GM10266 (cell line): ENCODE measurements around the gene SLC8A2.

Experiments used
- DNase-seq: peaks from one replicate; pipeline ENCODE4 v3.0.0; 2012; ENCODE audit errors: extremely low spot score
- TF ChIP-seq, protein P1 (sequence below): IDR thresholded peaks from 2 replicates; pipeline ENCODE4 v1.5.1; 2012; ENCODE audit warnings: mild to moderate bottlenecking, low read depth; ENCODE audit not compliant: control insufficient read depth, insufficient read depth; ENCODE audit errors: missing control alignments

The SLC8A2 gene, protein sequence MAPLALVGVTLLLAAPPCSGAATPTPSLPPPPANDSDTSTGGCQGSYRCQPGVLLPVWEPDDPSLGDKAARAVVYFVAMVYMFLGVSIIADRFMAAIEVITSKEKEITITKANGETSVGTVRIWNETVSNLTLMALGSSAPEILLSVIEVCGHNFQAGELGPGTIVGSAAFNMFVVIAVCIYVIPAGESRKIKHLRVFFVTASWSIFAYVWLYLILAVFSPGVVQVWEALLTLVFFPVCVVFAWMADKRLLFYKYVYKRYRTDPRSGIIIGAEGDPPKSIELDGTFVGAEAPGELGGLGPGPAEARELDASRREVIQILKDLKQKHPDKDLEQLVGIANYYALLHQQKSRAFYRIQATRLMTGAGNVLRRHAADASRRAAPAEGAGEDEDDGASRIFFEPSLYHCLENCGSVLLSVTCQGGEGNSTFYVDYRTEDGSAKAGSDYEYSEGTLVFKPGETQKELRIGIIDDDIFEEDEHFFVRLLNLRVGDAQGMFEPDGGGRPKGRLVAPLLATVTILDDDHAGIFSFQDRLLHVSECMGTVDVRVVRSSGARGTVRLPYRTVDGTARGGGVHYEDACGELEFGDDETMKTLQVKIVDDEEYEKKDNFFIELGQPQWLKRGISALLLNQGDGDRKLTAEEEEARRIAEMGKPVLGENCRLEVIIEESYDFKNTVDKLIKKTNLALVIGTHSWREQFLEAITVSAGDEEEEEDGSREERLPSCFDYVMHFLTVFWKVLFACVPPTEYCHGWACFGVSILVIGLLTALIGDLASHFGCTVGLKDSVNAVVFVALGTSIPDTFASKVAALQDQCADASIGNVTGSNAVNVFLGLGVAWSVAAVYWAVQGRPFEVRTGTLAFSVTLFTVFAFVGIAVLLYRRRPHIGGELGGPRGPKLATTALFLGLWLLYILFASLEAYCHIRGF

DNA sequence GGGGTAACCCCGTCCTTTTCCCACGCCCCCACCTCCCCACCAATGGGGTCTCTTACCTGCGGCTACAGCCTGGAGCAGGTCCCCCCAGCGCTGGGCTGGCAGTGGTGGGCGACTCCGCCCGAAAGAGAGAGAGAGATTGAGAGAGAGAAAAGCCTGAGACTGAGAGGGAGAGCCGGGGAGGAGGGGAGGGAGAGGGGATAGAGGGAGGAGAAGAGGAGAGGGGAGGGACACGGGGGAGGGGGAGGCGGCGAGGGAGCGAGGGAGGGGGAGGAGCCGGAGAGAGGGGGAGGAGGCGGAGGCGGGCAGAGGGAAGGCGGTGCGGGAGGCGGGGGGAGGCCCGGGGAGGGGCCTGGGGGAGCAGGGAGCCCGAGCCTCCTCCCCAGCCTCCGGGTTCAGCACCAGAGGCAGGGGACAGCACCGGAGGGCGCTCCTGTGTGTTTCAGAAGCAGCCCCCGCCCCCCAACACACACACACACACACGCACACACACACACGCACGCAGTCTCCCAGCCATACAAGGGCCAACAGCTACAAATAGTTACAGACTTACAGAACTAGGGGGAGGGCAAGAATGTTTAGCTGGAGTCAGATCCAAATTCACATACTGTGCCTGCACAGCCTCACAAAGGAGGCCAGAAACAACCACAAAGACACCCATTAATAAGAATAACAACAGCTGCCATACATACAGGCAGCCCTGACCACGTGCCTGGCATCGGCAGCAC, at the start of gene SLC8A2:
Gene SLC8A2 (minus strand): TSS at position 161 of the 725 bp plus-strand sequence. CDS start 5,490 bp downstream, outside the sequence.
- peak; percentile 80 for DNase-seq
- TF ChIP-seq, protein P1, sequence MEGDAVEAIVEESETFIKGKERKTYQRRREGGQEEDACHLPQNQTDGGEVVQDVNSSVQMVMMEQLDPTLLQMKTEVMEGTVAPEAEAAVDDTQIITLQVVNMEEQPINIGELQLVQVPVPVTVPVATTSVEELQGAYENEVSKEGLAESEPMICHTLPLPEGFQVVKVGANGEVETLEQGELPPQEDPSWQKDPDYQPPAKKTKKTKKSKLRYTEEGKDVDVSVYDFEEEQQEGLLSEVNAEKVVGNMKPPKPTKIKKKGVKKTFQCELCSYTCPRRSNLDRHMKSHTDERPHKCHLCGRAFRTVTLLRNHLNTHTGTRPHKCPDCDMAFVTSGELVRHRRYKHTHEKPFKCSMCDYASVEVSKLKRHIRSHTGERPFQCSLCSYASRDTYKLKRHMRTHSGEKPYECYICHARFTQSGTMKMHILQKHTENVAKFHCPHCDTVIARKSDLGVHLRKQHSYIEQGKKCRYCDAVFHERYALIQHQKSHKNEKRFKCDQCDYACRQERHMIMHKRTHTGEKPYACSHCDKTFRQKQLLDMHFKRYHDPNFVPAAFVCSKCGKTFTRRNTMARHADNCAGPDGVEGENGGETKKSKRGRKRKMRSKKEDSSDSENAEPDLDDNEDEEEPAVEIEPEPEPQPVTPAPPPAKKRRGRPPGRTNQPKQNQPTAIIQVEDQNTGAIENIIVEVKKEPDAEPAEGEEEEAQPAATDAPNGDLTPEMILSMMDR: no peak

DNA sequence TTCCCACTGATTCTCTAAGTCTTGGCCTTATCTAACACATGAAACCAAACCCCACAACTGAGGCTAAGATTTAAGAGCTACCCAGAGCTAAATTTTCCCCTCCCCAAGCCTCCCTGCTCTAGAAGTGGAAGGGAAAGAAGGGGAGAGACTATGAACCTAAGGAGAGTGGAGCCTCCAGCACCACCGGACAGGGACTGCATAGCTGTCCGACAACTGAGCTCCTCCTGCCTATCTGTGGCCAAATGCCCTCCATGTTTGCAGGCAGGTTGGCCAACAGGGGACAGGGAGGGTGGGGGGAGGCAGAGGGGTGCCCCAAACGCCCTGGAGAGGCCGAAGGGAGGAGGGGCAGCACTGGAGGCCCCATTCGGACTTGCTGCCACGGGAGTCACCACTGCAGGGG, 49.1 kb upstream of the SLC8A2 start:
- TF ChIP-seq, protein P1: no peak
- no peak for DNase-seq

DNA sequence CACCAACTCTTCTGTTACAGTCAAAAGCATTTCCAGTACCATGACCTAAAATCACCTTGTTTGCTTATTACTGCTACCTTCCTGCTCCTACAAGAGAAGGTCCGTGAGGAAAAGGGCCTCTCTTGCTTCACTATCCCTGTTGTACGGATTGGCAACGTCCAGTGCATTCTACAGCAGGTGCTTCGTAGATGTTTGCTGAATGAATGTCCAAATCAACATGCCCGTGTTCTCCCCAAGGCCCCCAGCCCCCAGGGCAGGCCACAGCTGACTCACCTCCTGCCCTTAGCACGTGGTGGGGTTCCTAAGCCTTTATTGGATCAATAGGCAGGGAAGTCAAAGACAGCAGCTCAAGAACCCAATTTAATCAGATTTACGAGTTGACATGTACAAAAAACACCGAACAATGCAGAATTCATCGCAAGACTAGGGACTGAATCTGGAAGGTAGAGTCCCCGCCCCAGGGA, 48.7 kb upstream of the SLC8A2 start:
- no peak for DNase-seq
- TF ChIP-seq, protein P1: no peak

DNA sequence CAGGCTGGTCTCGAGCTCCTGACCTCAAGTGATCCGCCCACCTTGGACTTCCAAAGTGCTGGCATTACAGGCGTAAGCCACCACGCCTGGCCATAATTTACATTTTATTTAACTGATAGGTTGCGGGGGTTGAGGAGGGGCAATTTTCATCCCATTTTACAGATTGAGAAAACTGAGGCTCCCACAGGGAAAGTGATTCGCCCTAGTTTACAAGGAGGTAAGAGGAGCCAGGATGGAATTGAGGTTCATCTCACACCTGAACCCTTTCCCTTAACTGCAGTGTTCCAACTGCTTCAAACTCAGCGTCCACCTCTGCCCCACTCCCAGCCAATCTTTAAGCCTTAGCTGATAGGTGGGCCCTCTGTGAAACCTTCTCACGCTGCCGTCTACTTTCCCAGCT, 47.2 kb upstream of the SLC8A2 start:
- DNase-seq: no peak
- TF ChIP-seq, protein P1: no peak

DNA sequence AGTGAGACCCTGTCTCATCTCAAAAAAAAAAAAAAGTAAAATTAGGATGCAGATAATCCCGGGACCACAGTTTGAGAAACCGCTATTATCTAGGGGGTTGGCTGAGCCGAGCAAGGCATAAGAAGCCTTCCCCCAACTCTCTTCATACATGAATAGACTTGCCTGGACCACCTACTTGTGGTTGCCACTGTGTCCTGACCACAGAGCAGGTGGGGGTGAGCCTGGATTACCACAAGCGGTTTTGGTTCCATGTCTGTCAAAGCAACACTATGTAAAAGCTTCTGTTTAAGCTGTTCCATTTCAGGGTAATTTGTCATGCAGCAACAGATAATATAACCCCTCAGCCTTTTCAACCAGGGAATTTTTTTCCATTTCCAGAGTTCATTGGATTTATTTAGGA, 46.4 kb upstream of the SLC8A2 start:
- DNase-seq: peak; percentile 76

DNA sequence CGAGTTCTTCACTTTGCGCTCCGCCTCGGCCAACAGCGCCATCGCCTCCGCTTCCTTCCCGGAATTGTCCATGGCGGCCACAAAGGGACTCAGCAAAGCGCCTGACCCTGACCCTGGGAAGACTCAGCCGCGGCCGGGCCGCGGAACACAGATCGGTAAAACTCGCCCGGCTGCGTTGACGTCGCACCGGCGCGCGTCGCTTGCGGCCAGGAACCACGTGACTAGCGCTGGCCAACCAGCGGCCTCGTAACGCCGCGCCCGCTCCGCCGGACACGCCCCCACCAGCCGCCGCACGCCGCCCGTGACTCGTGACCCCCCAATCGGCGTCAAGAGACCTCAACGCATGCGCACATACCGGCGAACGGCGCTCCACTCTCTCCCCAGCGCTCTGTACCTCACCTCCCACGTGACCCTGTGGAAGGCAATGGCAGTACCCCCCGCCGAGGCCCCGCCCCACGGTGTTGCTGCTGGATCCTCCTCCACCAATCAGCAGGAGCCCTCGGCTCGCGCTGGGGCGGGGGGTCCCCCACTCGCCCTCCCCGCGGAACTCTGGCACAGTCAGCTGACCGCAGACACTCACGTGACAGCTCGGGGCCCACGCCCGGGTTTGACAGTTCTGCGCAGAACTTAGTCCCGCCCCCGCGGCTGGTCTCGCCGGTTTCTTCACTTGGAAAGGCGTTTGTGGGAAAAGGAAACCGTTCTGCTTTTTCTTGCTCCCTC, 43.3 kb upstream of the SLC8A2 start, which contains the start of gene NAPA:
Gene NAPA (minus strand): TSS at position 195 of the 720 bp plus-strand sequence. CDS start 123 bp downstream, at position 72.
- TF ChIP-seq, protein P1: no peak
- DNase-seq: peak; percentile 98

More for the DNA sequence above, 46.4 kb upstream of the SLC8A2 start:
- TF ChIP-seq, protein P1: no peak
